HepG2 (cell line): Measurements from ENCODE around the gene NUP85. TPM values are rescaled to one million over a fixed set of nuclear protein-coding genes. Genes with fewer than 3 reads are reported as not detected.

Experiments
- AGO2 ChIP-seq: fragments of 200-400 bp; formaldehyde crosslinking; optimal IDR thresholded peaks from 2 replicates; pipeline ENCODE3; 2017; ENCODE audit warnings: mild to moderate bottlenecking, low read depth, low read length, moderate library complexity
- NFIC ChIP-seq: IDR thresholded peaks from 2 replicates; pipeline ENCODE4 v1.6.1; 2012; ENCODE audit warnings: mild to moderate bottlenecking, low read length, inconsistent platforms
- NFRKB ChIP-seq: fragments of 450-650 bp; IDR thresholded peaks from 2 replicates; pipeline ENCODE4 v1.6.1; 2017
- REPIN1 ChIP-seq: sonication (generic); formaldehyde crosslinking; IDR thresholded peaks from 2 replicates; pipeline ENCODE4 v1.8.0; 2022; ENCODE audit warnings: missing genetic modification reagents, low read depth, mild to moderate bottlenecking, borderline replicate concordance
- SNRNP70 ChIP-seq: fragments of 200-400 bp; formaldehyde crosslinking; IDR thresholded peaks from 2 replicates; pipeline ENCODE4 v1.6.1; 2017; ENCODE audit warnings: mild to moderate bottlenecking, low read depth, low read length, moderate library complexity
- TCF7L2 ChIP-seq: IDR thresholded peaks from 2 replicates; pipeline ENCODE4 v1.6.1; 2011; ENCODE audit warnings: mild to moderate bottlenecking, low read depth, low read length, moderate library complexity
- ZC3H4 ChIP-seq: sonication (generic); formaldehyde crosslinking; IDR thresholded peaks from 2 replicates; pipeline ENCODE4 v1.4.0; 2020; ENCODE audit warnings: missing genetic modification reagents, borderline replicate concordance
- ZNF207 ChIP-seq: fragments of 450-650 bp; IDR thresholded peaks from 2 replicates; pipeline ENCODE4 v1.6.1; 2016; ENCODE audit warnings: antibody characterized with exemption, borderline replicate concordance
- ZNF234 ChIP-seq: sonication (generic); formaldehyde crosslinking; conservative IDR thresholded peaks from 2 replicates; pipeline ENCODE4 v1.5.1; 2020; ENCODE audit warnings: mild to moderate bottlenecking, missing genetic modification reagents
- ZNF282 ChIP-seq: fragments of 450-650 bp; IDR thresholded peaks from 2 replicates; pipeline ENCODE4 v1.6.1; 2018; ENCODE audit not compliant: partially characterized antibody
- ZNF574 ChIP-seq: sonication (generic); formaldehyde crosslinking; IDR thresholded peaks from 2 replicates; pipeline ENCODE4 v1.4.0; 2020; ENCODE audit warnings: missing genetic modification reagents
- ZNF687 ChIP-seq: sonication (generic); formaldehyde crosslinking; IDR thresholded peaks from 2 replicates; pipeline ENCODE4 v1.5.1; 2020; ENCODE audit warnings: mild to moderate bottlenecking, missing genetic modification reagents, moderate library complexity
- ZNF761 ChIP-seq: sonication (generic); formaldehyde crosslinking; conservative IDR thresholded peaks from 2 replicates; pipeline ENCODE4 v1.4.0; 2020; ENCODE audit warnings: mild to moderate bottlenecking, missing genetic modification reagents
- polyA plus RNA-seq, 8 experiments: library from polyadenylated mRNA; depleted of rRNA in 3 of 8; stranded (reverse) in 7 of 8; unstranded in 1 of 8; fragments of >200 nt; fragmentation: Illumina TruSeq in 4 of 8; extraction: Trizol in 4 of 8; gene quantifications; 2 replicates each; pipeline versions ENCODE4 v1.2.1 to v1.2.3, GENCODE V29; 2011 to 2016; ENCODE audit warnings: low read depth in 4 of 8, missing spikeins in 1 of 8, mixed read lengths in 1 of 8; ENCODE audit not compliant: insufficient read depth in 1 of 8
- total RNA-seq, 5 experiments: library from RNA; depleted of rRNA; stranded (reverse); fragments of >200 nt; fragmentation: Illumina TruSeq; extraction: Trizol; gene quantifications; 2 replicates each; pipeline ENCODE4 v1.2.3, GENCODE V29; 2016; ENCODE audit warnings: low read depth in 1 of 5
- TF ChIP-seq, protein P1 (sequence below): sonication (generic); formaldehyde crosslinking; IDR thresholded peaks from 2 replicates; pipeline ENCODE4 v1.8.1; 2022; ENCODE audit warnings: low read depth, mild to moderate bottlenecking, missing genetic modification reagents
- TF ChIP-seq, protein P2 (sequence below): sonication (generic); formaldehyde crosslinking; IDR thresholded peaks from 2 replicates; pipeline ENCODE4 v1.4.0; 2020; ENCODE audit warnings: missing genetic modification reagents; ENCODE audit errors: not compliant biosample characterization

NUP85 gene
- total and polyA plus RNA-seq, 2 of the 13 experiments (the other 11 are each of a cell fraction or from before 2014, with no cell fraction given) = 89.1 to 124 TPM

DNA sequence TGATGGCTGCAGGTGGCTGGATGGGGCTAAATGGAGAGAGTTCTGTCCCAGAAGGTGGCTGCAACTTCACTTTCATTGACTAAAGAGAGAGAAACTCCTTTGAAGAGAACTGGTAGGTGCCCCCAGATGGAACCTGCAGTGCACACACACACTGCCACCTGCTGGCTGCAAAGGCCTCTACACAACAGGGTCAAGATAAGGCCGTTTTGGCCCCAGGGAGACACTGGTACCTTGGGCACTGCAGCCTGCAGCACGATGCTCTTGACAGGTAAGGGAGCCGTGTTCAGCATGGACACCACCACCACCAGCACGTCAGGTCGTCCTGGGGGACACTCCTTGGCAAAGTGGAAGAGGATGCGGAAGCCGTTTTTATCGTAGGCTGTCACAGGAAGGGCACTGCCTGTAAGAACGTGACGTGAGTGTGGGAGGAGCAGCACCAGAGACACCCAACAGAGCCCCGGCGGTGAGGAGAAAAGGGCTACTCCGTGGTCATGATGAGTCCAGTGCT, 33.3 kb downstream of the NUP85 start (continued):
- TF ChIP-seq ZNF574 (CRISPR knock-in tag) = peak; percentile 61; the same call in 1 of the 2 replicates
- TF ChIP-seq ZNF282 = no peak
- TF ChIP-seq TCF7L2 = no peak
- no peak for TF ChIP-seq ZNF207
- TF ChIP-seq NFIC = no peak
- peak; percentile 89 for TF ChIP-seq AGO2
- TF ChIP-seq ZNF687 (CRISPR knock-in tag) = peak; percentile 44
- TF ChIP-seq ZNF234 = no peak
- TF ChIP-seq NFRKB = no peak
- TF ChIP-seq ZC3H4 (CRISPR knock-in tag) = no peak
- TF ChIP-seq, protein P1, sequence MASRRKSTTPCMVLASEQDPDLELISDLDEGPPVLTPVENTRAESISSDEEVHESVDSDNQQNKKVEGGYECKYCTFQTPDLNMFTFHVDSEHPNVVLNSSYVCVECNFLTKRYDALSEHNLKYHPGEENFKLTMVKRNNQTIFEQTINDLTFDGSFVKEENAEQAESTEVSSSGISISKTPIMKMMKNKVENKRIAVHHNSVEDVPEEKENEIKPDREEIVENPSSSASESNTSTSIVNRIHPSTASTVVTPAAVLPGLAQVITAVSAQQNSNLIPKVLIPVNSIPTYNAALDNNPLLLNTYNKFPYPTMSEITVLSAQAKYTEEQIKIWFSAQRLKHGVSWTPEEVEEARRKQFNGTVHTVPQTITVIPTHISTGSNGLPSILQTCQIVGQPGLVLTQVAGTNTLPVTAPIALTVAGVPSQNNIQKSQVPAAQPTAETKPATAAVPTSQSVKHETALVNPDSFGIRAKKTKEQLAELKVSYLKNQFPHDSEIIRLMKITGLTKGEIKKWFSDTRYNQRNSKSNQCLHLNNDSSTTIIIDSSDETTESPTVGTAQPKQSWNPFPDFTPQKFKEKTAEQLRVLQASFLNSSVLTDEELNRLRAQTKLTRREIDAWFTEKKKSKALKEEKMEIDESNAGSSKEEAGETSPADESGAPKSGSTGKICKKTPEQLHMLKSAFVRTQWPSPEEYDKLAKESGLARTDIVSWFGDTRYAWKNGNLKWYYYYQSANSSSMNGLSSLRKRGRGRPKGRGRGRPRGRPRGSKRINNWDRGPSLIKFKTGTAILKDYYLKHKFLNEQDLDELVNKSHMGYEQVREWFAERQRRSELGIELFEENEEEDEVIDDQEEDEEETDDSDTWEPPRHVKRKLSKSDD = no peak
- no peak for TF ChIP-seq REPIN1 (CRISPR knock-in tag)
- TF ChIP-seq ZNF761 (CRISPR knock-in tag) = no peak
- no peak for TF ChIP-seq SNRNP70
- TF ChIP-seq, protein P2, sequence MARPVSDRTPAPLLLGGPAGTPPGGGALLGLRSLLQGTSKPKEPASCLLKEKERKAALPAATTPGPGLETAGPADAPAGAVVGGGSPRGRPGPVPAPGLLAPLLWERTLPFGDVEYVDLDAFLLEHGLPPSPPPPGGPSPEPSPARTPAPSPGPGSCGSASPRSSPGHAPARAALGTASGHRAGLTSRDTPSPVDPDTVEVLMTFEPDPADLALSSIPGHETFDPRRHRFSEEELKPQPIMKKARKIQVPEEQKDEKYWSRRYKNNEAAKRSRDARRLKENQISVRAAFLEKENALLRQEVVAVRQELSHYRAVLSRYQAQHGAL = no peak
